Left ventricle myocardium inferior (tissue), 1 donor: ENCODE results near the gene ZBTB46. TPM values are rescaled to one million over a fixed set of nuclear protein-coding genes. Genes with fewer than 3 reads are reported as not detected.
A peak's percentile ranks its signal among the peaks of the same experiment; 100 is the strongest.

ENCODE experiments used
- DNase-seq: peaks from one replicate; pipeline ENCODE4 v3.0.0-alpha.2; 2020
- H3K27ac ChIP-seq: fragments of 200-600 bp; replicated peaks from 2 replicates; pipeline ENCODE4 v1.8.0; 2021
- H3K27me3 ChIP-seq: fragments of 200-600 bp; 2 replicates; pipeline ENCODE4 v1.8.0; 2021; ENCODE audit warnings: low read depth
- H3K36me3 ChIP-seq: fragments of 200-600 bp; 2 replicates; pipeline ENCODE4 v1.8.0; 2021
- H3K4me1 ChIP-seq: fragments of 200-600 bp; 2 replicates; pipeline ENCODE4 v1.8.0; 2021
- H3K4me3 ChIP-seq: fragments of 200-600 bp; 2 replicates; pipeline ENCODE4 v1.8.0; 2021; ENCODE audit warnings: mild to moderate bottlenecking, moderate library complexity
- H3K9me3 ChIP-seq: fragments of 200-600 bp; replicated peaks from 2 replicates; pipeline ENCODE4 v1.8.0; 2021
- CTCF ChIP-seq: fragments of 200-600 bp; IDR thresholded peaks from 2 replicates; pipeline ENCODE4 v1.8.0; 2021; ENCODE audit warnings: antibody characterized with exemption, mild to moderate bottlenecking, borderline replicate concordance
- intact Hi-C: fragments of 100-400 bp; cut with micrococcal nuclease; formaldehyde crosslinking; loops from one replicate; pipeline ENCODE4 v1.11.0; 2022
- total RNA-seq: library from RNA; stranded (reverse); fragmentation: NEBNext Ultra II Directional; extraction: Animal tissue kit (Norgen Biotek cat#: 25700); gene quantifications from one replicate; pipeline ENCODE4 v1.2.1, GENCODE V29; 2021
- donor health status: DM: no; HTN: yes; CAD: no; lungs with severe emphysema.

The ZBTB46 gene
- total RNA-seq, 1 donor from 2014 or later, result 13.6 TPM

- no peak for TF ChIP-seq CTCF
- H3K4me3 ChIP-seq, result no peak overlapping the region
- no peaks in the 10 kb centered on the region for H3K9me3 ChIP-seq
- no peaks in the 10 kb centered on the region for H3K27me3 ChIP-seq
- no peak for DNase-seq
- intact Hi-C loops, result no loop called here
- H3K36me3 ChIP-seq, result peaks cover 17% of the 10 kb centered on the region
- peak overlapping the region; percentile 96 for H3K27ac ChIP-seq
- H3K4me1 ChIP-seq, result peaks cover 81% of the 10 kb centered on the region
Observed at GRCh38 chr20:63789836-63790571, 41.1 kb downstream of the ZBTB46 start.

- H3K9me3 ChIP-seq, result no peaks in the 10 kb centered on the region
- DNase-seq, result no peak
- H3K27ac ChIP-seq, result peak overlapping the region; percentile 96
- intact Hi-C loops, result no loop called here
- H3K4me1 ChIP-seq, result peaks cover 75% of the 10 kb centered on the region
- H3K27me3 ChIP-seq, result no peaks in the 10 kb centered on the region
- peak overlapping the region; percentile 57 for H3K4me3 ChIP-seq
- TF ChIP-seq CTCF, result no peak
- H3K36me3 ChIP-seq, result peaks cover 17% of the 10 kb centered on the region
Observed at GRCh38 chr20:63787749-63788148, 43.3 kb downstream of the ZBTB46 start.

- TF ChIP-seq CTCF, result no peak
- H3K4me1 ChIP-seq, result peaks cover 72% of the 10 kb centered on the region
- H3K27ac ChIP-seq, result peak overlapping the region; percentile 96
- peak; percentile 67 for DNase-seq
- no peaks in the 10 kb centered on the region for H3K9me3 ChIP-seq
- H3K27me3 ChIP-seq, result no peaks in the 10 kb centered on the region
- peak overlapping the region; percentile 57 for H3K4me3 ChIP-seq
- intact Hi-C loops, result no loop called here
- H3K36me3 ChIP-seq, result peaks cover 17% of the 10 kb centered on the region
Observed at GRCh38 chr20:63787302-63787701, 43.8 kb downstream of the ZBTB46 start.

- H3K4me3 ChIP-seq, result no peak overlapping the region
- no peaks in the 10 kb centered on the region for H3K9me3 ChIP-seq
- peak overlapping the region; percentile 96 for H3K27ac ChIP-seq
- no peaks in the 10 kb centered on the region for H3K27me3 ChIP-seq
- TF ChIP-seq CTCF, result no peak
- intact Hi-C loops, result no loop called here
- no peak for DNase-seq
- H3K36me3 ChIP-seq, result peaks cover 17% of the 10 kb centered on the region
- H3K4me1 ChIP-seq, result peaks cover 58% of the 10 kb centered on the region
Observed at GRCh38 chr20:63785691-63786131, 45.4 kb downstream of the ZBTB46 start.

- DNase-seq, result no peak
- no peaks in the 10 kb centered on the region for H3K9me3 ChIP-seq
- H3K27me3 ChIP-seq, result no peaks in the 10 kb centered on the region
- no peak for TF ChIP-seq CTCF
- no peak overlapping the region for H3K4me3 ChIP-seq
- H3K36me3 ChIP-seq, result peaks cover under 1% of the 10 kb centered on the region
- H3K4me1 ChIP-seq, result peaks cover 40% of the 10 kb centered on the region
- intact Hi-C loops, result no loop called here
- H3K27ac ChIP-seq, result no peak overlapping the region
Observed at GRCh38 chr20:63783970-63784369, 47.1 kb downstream of the ZBTB46 start.
